LNCaP clone FGC (cell line): Measurements from ENCODE around the gene CCDC93.
"Not testable (repeated sequence)": the region's sequence is repeated elsewhere in the genome, so short reads cannot be mapped to it uniquely, and the experiment has no call there.

Source experiments
- DNase-seq: peaks from one replicate; pipeline ENCODE4 v3.0.0-alpha.2; 2011; ENCODE audit warnings: low read depth
- H3K4me3 ChIP-seq: 2 replicates; pipeline ENCODE4 v1.5.1; 2011; ENCODE audit warnings: mild to moderate bottlenecking, low read depth, low read length, control low read depth
- CTCF ChIP-seq: IDR thresholded peaks from 2 replicates; pipeline ENCODE4 v1.5.1; 2012; ENCODE audit warnings: mild to moderate bottlenecking; ENCODE audit not compliant: control insufficient read depth, insufficient read depth; ENCODE audit errors: extremely low read depth

Gene CCDC93

DNA sequence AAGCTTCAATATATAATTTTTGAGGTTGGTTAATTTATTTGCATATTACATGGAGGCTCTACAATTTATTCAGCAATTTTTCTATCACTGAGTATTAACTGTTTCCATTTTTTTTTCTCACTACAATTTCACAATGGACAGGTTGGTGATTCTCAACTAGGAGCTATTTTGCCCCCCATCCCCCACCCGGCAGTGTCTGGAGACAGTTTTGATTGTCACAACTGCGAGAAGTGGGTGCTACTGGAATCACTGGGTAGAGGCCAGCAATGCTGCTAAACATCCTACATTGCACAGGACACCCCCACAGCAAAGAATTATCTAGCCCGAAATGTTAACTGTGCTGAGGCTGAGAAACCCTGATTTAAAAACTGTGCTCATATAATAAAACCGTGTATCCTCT, 82.6 kb downstream of the CCDC93 start:
- DNase-seq = no peak
- TF ChIP-seq CTCF = no peak
- no peak overlapping the region for H3K4me3 ChIP-seq

DNA sequence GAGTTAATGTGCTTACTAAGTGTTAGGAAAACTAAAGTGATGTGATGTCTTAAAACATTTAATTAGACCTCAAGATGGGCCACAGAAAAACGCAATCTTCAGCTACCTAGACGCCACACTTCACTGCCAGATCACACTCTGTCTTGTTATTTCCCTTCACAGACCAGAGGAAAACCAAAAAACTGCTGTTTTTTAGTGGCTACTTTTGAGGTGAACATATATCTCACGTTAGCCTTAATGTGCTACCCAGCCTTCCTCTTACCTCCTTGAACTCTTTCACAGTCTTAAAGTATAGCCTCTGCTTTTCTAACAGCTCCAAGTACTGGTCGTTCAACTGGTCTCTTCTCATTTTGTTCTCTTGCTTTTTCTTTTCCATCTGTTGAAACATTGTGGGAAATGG, 83.1 kb downstream of the CCDC93 start:
- no peak for TF ChIP-seq CTCF
- no peak overlapping the region for H3K4me3 ChIP-seq
- no peak for DNase-seq

- not testable (repeated sequence) for H3K4me3 ChIP-seq, DNase-seq
Measured at GRCh38 chr2:117923471-117923870, 90.4 kb downstream of the CCDC93 start.

DNA sequence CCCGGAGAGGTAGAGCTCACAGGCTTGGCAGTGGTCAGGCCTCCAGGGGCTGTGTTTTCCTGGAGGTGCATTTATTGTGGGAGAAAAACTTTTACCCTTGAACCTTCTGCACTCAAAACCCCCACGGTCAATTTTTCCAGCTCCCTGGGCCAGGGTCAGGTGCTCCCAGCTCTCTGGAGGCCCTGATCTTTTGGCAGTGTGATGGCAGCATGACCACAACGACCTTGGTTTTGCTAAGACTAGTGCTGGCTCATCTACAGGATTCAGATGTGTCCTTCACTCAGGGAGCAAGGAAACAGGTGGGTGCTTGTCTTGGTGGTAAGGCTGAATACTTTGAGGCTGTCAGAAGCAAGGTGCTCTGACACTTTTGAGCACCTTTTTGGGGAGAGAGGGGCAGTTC, 92.3 kb downstream of the CCDC93 start:
- TF ChIP-seq CTCF = no peak
- no peak overlapping the region for H3K4me3 ChIP-seq
- DNase-seq = no peak

DNA sequence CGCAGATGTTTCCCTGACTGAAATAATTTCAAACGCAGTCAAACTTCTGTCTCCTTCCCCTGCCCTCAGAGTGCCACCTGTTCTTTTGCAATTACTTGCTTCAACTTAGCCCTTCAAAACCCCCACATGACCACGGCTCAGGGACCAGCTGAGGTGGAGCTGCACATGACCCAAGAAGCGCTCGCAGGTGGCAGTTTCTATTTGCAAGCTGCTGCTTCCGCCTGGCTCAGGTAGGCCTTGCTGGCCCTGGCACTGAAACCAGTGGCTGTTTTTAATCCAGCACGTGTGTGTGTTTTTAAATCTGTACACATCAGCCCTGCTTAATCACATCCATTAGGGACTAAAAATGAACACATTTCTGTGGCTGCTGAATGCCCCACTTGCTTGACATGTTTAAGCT, 95.3 kb downstream of the CCDC93 start:
- no peak for DNase-seq
- TF ChIP-seq CTCF = no peak
- no peak overlapping the region for H3K4me3 ChIP-seq

DNA sequence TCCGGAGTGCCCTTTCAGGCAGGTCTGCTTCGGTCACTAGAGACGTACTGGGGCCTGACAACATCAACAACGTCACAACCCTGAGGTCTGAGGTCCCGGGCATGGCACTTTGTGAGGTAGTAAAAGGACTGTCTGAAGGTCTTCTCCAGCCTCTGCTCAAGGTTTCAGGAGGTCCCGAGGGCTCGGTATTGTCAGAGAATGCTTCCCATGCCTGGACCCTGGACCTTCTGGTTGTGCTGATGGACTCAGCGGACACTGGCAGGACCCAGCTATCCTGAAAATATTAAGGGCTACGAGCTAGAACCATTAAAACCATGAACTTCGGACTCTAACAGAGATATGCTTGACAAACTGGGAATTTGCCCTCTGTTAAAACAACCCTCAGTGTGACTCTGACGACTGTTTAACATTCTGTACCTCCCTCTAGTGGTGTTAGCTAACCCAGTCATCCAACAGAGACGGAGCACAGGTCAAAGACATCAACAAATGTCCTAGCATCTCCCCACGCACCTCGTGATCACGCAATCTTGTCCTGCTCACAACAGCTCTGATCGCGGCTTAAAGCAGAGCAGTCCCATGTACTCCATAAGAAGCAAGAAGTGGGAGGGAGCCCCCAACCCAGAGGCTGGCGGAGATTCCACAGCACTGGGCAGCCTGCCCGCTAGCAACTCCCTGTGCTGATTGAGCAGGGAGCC, 96.5 kb downstream of the CCDC93 start:
- DNase-seq = no peak
- TF ChIP-seq CTCF = peak; percentile 30; the same call in 1 of the 2 replicates

GRCh38 chr2:117902933-117903332, 110.9 kb downstream of the CCDC93 start:
- no peak for DNase-seq
- no peak for TF ChIP-seq CTCF
- H3K4me3 ChIP-seq = no peak overlapping the region

More for the DNA sequence above, 96.5 kb downstream of the CCDC93 start:
- no peak overlapping the region for H3K4me3 ChIP-seq

GRCh38 chr2:117888897-117889296, 125.0 kb downstream of the CCDC93 start:
- no peak for DNase-seq
- no peak overlapping the region for H3K4me3 ChIP-seq
- no peak for TF ChIP-seq CTCF
